GM18526 (cell line): ENCODE measurements around the gene ATG5.

Experiments
- POLR2A ChIP-seq: IDR thresholded peaks from 3 replicates; pipeline ENCODE4 v1.6.1; 2011; ENCODE audit not compliant: insufficient read length; ENCODE audit errors: extremely low read depth

ATG5 gene

DNA sequence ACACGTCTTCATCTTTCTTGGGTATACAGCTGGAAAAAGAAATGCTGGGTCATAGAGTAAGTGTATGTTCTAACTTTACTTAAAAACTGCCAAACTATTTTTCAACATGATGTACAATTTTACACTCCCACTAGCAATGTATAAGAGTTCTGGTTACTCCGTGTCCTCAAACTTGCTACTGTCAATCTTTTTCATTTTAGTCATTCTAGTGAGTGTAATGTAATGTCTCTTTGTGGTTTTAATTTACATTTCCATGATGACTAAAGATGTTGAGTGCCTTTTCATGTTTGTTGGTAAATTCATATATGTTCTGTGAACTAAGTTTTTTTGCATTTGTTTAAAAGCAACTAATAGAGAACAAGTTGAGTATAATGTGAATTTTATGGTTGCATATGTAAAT, 43.9 kb downstream of the ATG5 start:
- no peak for TF ChIP-seq POLR2A

DNA sequence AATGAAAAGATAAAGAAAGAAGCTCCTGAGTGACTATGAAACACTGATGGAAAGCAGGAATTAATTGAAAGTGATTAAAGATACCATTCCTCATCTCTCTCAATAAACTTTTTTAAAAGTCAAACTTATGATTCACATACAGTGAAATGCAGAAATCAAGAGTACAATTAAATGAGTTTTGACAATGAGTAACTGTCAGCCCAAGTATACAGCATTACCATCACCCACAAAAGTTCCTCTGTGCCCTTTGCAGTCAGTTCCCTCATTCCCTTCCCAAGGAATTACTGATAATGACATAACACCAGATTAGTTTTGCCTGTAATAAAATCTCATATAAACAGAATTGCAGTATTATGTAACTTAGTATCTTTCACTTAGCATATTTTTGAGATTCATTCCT, 44.5 kb downstream of the ATG5 start:
- no peak for TF ChIP-seq POLR2A

DNA sequence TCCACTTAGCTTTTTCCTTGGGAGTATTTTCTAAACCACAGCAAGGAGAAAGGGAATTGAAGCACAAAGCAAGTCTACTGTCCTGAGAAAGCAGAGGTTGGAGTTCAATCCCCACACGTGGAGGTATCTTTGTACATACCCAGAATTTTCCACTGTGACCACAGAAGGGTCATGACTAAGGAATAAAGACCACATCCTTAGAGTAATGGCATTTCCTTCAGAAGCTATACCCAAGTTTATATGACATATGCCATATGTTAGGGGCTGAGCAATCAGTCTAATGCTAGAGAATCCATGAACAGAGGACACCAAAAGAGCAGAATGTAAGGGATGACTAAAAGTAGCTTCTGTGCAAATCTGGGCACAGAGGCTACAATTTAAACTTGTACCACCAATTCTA, 46.4 kb downstream of the ATG5 start:
- TF ChIP-seq POLR2A: no peak

DNA sequence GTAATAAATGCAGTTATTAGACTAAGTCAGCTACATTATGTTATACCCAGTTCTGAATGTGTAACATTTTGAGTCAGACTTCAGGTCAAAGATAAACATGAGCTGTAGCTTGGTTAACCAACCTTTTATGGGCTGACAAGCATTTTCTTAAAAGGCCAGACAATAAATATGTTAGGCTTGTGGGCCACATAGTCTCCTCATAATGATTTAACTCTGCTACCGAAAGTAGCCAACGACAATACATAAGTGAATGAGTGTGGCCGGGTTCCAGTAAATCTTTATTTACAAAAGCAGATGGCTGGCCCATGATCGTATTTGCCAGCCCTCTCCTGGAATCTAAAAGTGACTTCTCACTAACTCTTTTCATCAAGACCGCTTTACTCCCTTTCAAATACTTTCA, 49.9 kb downstream of the ATG5 start:
- TF ChIP-seq POLR2A: no peak

DNA sequence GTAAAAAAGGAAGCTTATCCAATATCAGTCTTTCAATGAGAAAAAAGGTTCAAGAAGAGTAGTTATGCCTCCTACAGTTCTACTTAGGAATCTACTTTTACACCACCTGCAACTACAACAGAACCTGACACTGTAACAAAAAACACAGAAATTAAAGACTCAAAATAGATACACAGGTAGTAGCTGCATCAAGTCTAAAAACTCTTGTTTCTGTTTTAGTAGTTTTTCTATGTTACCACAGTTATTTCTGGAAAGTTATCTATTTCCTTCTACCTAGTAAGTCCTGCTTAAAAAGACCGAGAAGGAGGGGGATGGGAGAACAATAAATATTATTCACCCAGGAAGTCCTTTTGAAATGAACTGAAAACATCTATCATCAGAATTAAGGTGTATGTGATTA, 52.5 kb downstream of the ATG5 start:
- no peak for TF ChIP-seq POLR2A

DNA sequence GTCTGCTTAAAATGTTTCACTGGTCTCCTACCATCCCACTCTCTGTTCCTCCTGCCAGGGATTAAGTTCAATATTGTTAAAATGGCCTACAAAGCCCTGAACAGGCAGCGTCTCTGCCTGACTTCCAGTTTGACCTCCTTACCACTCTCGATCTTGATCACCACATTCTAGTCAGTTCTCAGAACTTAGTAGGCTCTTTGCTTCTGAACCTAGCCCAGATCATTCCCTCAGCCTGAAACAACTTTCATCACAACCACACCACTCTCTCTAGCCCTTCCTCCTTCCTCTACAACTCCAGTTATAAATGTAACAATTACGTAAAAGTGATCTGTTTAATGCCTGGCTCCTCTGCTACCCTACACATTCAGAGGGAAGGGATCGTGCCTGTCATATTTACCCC, 53.3 kb downstream of the ATG5 start:
- no peak for TF ChIP-seq POLR2A

DNA sequence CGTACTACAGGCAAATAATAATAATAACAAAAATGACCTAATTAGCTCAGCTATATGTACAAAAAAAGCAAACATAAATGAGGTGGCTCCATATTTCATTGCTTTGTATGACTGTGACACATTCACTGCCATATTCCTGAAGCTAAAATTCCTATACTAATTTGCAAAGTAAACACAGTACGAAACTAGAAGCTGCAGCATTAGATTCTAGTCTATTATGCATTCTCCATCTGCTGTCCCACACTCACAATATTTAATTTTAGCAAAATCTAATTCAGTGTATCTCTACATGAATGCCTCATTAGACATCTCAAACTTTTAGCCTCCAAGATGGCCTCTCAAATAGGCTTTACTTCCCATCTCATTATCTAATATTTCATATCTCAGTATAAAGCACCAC, 55.1 kb downstream of the ATG5 start:
- no peak for TF ChIP-seq POLR2A

DNA sequence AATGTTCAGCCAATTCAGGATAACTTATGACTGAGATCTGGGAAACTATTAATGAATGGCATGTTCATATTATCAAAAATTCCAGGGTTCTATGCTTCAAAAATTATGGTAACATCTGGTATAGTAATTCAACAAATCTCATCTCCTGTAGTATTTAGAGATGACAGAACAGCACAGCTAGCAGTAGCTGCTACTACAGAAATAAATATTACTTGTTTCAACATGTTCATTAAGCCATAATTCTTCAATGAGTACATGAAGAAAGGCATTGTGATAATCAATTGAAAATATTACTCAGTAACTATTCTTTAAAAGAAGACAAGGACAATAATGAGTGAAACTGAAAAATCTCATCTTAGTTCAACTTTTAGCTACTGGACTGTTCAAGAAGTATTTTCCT, 66.8 kb downstream of the ATG5 start:
- TF ChIP-seq POLR2A: no peak

DNA sequence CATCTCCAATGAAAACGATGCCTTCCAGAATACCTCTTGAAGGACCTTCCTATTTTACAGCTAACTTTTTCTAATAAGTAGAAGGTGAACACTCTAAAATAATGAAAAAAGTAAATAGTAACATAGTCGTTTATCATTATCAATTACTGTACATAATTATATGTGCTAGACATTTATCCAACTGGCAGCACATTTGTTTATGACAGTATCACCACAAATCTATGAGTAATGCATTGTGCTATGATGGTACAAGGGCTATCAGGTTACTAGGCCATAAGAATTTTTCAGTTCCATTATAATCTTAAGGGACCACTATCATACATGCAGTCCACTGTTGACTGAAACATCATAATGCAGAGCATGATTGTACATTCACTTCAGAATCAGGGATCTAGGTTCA, 68.4 kb downstream of the ATG5 start:
- no peak for TF ChIP-seq POLR2A

DNA sequence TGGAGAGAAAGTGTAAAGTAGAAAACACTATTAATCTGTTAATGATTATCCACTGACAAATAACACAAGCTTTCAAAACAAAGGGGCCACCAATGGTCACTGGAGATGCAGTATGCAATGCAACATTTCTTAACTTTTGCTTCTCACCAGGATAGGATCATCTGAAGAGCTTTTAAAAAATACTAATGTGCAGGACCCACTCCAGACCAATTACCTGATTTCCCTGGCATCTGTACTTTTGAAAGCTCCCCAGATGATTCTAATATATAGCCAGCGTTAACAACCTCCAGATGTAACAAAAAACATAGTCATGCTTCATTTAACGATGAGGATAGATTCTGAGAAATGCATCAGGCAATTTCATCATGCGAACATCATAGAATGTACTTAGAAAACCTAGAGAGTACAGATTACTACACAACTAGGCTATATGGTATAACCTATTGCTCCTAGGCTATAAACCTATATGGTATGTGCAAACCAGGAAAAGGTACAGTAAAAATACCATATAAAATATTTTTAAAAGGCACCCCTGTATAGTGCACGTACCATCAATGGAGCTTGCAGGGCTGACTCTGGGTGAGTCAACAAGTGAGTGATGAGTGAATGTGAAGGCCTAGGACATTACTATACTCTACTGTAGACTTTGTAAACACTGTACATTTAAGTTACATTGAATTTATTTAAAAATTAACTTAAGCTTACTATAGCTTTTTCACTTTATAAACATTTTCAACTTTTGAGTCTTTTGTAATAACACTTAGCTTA, 69.2 kb downstream of the ATG5 start:
- TF ChIP-seq POLR2A: no peak

DNA sequence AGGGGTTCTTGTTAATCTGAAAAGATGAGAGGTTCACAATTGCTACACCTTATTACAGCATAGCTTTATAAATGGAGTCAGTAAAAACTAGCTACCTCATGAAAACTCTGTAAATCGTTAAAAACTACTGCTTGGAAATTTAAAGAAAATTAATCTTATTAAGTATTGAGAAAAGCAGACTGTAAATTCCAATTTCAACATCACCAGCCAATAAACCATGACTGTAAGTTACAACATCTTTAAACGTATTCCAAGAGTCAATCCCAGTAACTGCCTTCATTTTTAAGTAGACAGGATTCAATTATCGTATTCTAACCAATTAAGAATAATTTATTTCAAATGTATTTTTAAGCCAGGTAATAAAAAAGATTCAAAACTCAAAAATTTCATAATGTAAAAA, 70.3 kb downstream of the ATG5 start:
- no peak for TF ChIP-seq POLR2A

DNA sequence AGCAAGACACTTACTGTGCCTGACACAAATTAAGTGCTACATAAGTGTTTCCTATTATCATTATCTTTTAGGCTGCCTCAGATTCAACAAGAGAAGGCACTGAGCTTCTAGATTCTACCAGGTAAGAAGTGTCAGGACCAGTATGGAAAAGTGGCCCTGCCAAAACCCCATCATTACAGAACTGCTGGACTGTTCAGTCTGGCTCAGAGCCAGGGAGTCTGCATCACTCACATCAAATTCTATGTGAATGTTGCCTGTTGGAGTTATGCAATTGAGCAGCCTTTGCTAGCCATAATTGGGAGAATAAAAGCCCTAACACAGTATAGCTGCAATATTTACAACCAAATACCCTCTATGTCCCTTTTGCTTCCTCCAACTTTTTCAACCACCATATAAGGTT, 70.9 kb downstream of the ATG5 start:
- TF ChIP-seq POLR2A: no peak

DNA sequence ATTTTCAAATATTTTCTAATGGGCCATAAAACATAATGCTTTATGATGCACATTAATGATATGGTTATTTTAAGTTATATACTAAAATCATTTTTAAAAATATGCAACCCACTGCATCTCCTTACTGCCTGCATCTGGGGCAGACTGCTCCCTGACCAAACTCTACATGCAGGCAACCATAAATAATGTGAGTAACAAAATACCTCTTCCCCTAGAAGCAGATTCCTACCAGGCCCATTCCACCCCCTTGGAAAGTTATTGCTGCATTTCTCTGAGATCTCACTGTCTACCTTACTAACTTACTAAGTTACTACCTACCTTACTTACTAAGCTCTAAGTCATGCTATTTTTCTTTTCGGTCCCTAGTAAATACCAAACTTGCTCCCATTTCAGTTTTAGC, 71.8 kb downstream of the ATG5 start:
- TF ChIP-seq POLR2A: no peak

DNA sequence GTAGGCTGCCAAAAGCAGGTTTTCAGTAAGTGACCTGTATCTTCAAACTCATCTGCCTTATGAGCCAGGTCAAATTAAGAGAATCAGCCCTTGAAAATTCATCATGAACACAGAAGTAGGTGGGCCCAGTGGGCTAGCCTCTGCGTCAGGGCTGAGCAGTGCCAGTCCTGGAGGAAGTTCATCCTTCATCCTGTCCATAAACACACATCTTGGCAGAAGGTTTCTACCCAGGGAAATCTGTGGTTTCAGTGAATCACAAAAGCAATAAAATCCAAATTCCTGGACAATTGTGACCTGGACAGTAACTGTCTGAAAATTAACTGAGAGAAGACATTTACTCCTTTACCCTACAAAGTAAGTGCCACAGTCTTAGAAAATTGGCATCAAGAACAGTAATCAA, 72.4 kb downstream of the ATG5 start:
- TF ChIP-seq POLR2A: no peak

DNA sequence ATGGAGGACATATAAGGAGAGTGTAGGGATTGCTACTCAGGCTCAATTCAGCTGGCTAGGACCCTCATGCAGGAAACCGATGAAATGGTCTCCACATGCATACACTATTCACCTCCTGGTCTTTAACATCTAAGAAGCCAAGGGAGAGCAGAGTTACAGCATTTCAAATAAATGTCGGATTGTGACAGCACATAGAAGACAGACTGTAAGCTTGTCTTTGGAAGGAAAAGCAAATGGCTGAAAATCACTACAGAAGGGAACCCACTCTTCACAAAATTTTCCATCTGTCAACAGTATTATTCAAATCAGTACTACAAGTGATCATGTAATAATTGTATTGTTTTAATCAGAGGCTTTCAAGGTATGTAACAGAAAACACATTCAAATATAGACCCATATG, 72.9 kb downstream of the ATG5 start:
- no peak for TF ChIP-seq POLR2A

DNA sequence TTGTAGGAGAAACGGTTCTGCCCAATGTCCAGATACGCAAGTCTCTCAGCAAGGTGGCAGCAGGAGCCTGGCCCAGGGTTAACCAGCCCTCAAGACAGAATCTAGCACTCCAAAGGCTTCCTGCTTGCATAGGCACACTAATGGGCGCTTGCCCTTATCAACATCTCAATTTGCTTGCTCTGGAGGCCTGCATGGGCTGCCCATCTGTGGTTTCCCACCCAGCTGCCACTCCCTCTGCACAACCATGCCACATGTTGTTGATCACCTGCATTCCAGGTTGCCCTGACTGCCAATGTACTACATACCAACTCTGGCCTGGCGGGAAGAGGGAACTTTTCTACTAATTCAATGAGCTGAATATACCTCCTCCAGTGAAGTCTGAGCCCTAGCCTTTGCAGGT, 74.6 kb downstream of the ATG5 start:
- TF ChIP-seq POLR2A: no peak

DNA sequence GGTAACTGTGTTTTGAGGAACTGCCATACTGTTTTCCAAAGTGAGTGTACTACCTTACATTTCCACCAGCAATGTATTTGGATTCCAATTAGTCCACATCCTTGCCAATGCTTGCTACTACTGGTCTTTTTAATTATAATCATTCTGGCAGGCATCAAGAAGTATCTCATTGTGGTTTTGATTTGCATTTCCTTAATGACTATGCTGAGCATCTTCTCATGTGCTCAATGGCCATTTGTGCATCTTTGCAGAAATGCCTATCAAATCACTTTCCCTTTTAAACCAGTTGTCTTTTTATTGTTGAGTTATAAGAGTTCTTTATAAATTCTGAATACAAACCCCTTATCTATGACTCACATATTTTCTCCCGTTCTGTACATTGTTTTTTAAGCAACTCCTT, 75.9 kb downstream of the ATG5 start:
- no peak for TF ChIP-seq POLR2A
